DND-41 (cell line): ENCODE results near the gene ROGDI.

Source experiments
- ATAC-seq: fragments of 200-7000 bp; cut with Tn5 transposase; 3 replicates; pipeline ENCODE4 v1.9.1; 2021; ENCODE audit warnings: low read depth; ENCODE audit not compliant: insufficient read depth
- DNase-seq: peaks from one replicate; pipeline ENCODE4 v3.0.0-alpha.2; 2020
- H2AFZ ChIP-seq: 2 replicates; pipeline ENCODE4 v1.6.0; 2012; ENCODE audit warnings: low read depth, low read length
- H3K27ac ChIP-seq: 2 replicates; pipeline ENCODE4 v1.5.1; 2012; ENCODE audit warnings: low read length, inconsistent platforms
- H3K27me3 ChIP-seq: fragments of 200-600 bp; sonication (generic); 2 replicates; pipeline ENCODE4 v1.6.0; 2012; ENCODE audit warnings: low read length, mild to moderate bottlenecking, inconsistent platforms; ENCODE audit not compliant: insufficient read depth, poor library complexity
- H3K36me3 ChIP-seq: 2 replicates; pipeline ENCODE4 v1.5.1; 2012; ENCODE audit warnings: low read length, inconsistent platforms; ENCODE audit not compliant: insufficient read depth
- H3K4me1 ChIP-seq: 2 replicates; pipeline ENCODE4 v1.5.1; 2012; ENCODE audit warnings: mild to moderate bottlenecking, low read length; ENCODE audit not compliant: insufficient read depth
- H3K4me2 ChIP-seq: 2 replicates; pipeline ENCODE4 v1.6.0; 2012; ENCODE audit warnings: mild to moderate bottlenecking, moderate library complexity, low read length, inconsistent platforms; ENCODE audit not compliant: insufficient read depth
- H3K4me3 ChIP-seq, 2 experiments: fragments of 200-600 bp in 1 of 2; shearing (Covaris generic) in 1 of 2; 2 replicates each; pipeline ENCODE4 v1.5.1; 2012 to 2016; ENCODE audit warnings: inconsistent platforms in 2 of 2, low read length in 2 of 2, mild to moderate bottlenecking in 2 of 2, low read depth in 1 of 2, moderate library complexity in 1 of 2
- H3K79me2 ChIP-seq: 2 replicates; pipeline ENCODE4 v1.6.0; 2012; ENCODE audit warnings: low read length, inconsistent platforms; ENCODE audit not compliant: insufficient read depth
- H3K9ac ChIP-seq: 2 replicates; pipeline ENCODE4 v1.6.0; 2012; ENCODE audit warnings: low read depth, mild to moderate bottlenecking, inconsistent platforms, low read length, moderate library complexity
- H3K9me3 ChIP-seq: 2 replicates; pipeline ENCODE4 v1.5.1; 2012; ENCODE audit warnings: low read length, moderate library complexity, mild to moderate bottlenecking, inconsistent platforms; ENCODE audit not compliant: insufficient read depth, severe bottlenecking
- H4K20me1 ChIP-seq: 2 replicates; pipeline ENCODE4 v1.6.0; 2012; ENCODE audit warnings: low read length; ENCODE audit not compliant: insufficient read depth
- CTCF ChIP-seq: IDR thresholded peaks from 2 replicates; pipeline ENCODE4 v1.5.1; 2012; ENCODE audit warnings: borderline replicate concordance, low read length, moderate library complexity, mild to moderate bottlenecking; ENCODE audit not compliant: poor library complexity, severe bottlenecking; ENCODE audit errors: extremely low read depth
- EZH2 ChIP-seq: IDR thresholded peaks from 3 replicates; pipeline ENCODE4 v1.6.1; 2012; ENCODE audit warnings: borderline replicate concordance, low read depth, mild to moderate bottlenecking, moderate library complexity, low read length, inconsistent platforms; ENCODE audit not compliant: severe bottlenecking

ROGDI gene

GRCh38 chr16:4790871-4791270 is 11.6 kb downstream of the ROGDI start:
- Histone ChIP-seq H3K4me1 (no peaks in the 10 kb centered on the region), H2AFZ (no peak overlapping the region), H3K9ac (no peak overlapping the region), H3K36me3 (no peaks in the 10 kb centered on the region), H3K4me2 (no peak overlapping the region), H3K27me3 (no peaks in the 10 kb centered on the region), H4K20me1 (no peaks in the 10 kb centered on the region), H3K79me2 (no peaks in the 10 kb centered on the region), H3K27ac (no peak overlapping the region), H3K4me3 (no peak overlapping the region), H3K9me3 (no peaks in the 10 kb centered on the region)
- TF ChIP-seq EZH2 (no peak), CTCF (no peak)
- DNase-seq (no peak), ATAC-seq (peak; percentile 55; the same call in 2 of the 3 replicates)

DNA sequence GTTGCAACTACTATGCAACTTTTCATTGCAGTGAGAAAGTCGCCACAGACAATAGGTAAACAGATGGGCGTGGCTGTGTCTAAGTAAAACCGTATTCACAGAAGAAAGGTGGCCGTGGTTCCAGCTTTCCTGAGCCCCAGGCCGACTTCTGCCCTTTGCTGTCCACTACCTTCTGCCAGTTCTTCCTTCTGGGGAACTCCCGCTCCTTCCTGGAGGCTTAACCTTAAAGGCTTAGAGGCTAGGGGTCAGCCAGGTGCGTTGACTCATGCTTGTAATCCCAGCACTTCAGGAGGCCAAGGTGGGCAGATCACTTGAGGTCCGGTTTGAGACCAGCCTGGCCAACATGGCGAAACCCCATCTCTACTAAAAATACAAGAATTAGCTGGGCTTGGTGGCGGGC is 12.2 kb downstream of the ROGDI start:
- Histone ChIP-seq H3K9me3 (no peaks in the 10 kb centered on the region), H2AFZ (no peak overlapping the region), H3K36me3 (no peaks in the 10 kb centered on the region), H3K4me1 (no peaks in the 10 kb centered on the region), H3K27ac (no peak overlapping the region), H3K79me2 (no peaks in the 10 kb centered on the region), H3K4me2 (no peak overlapping the region), H3K9ac (no peak overlapping the region), H3K4me3 (no peak overlapping the region), H4K20me1 (no peaks in the 10 kb centered on the region), H3K27me3 (no peaks in the 10 kb centered on the region)
- ATAC-seq (no peak), DNase-seq (no peak)
- TF ChIP-seq EZH2, result no peak
- TF ChIP-seq CTCF, result no peak

DNA sequence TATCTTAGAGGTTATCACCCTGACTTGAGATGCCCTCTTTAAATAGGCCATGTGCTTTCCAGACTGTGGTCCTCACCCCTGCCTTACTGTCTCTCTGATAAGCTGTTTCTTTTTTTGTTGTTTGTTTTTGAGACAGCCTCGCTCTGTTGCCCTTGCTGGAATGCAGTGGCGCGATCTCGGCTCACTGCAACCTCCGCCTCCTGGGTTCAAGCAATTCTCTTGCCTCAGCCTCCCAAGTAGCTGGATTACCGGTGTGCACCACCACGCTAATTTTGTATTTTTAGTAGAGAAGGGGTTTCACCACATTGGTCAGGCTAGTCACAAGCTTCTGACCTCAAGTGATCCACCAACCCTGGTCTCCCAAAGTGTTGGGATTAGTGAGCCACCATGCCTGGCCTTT is 13.5 kb downstream of the ROGDI start:
- H3K4me2 ChIP-seq, result no peak overlapping the region
- H3K4me3 ChIP-seq, result no peak overlapping the region

More for the DNA sequence above, 13.5 kb downstream of the ROGDI start:
- no peaks in the 10 kb centered on the region for H3K4me1 ChIP-seq
- H3K79me2 ChIP-seq, result no peaks in the 10 kb centered on the region
- H2AFZ ChIP-seq, result no peak overlapping the region
- H3K36me3 ChIP-seq, result no peaks in the 10 kb centered on the region
- TF ChIP-seq CTCF, result no peak
- no peak for TF ChIP-seq EZH2
- H4K20me1 ChIP-seq, result no peaks in the 10 kb centered on the region
- H3K9ac ChIP-seq, result no peak overlapping the region
- H3K27me3 ChIP-seq, result no peaks in the 10 kb centered on the region
- DNase-seq (no peak), ATAC-seq (no peak)
- no peak overlapping the region for H3K27ac ChIP-seq
- no peaks in the 10 kb centered on the region for H3K9me3 ChIP-seq
